NT2/D1 (cell line): Measurements from ENCODE around the gene PDS5A.

Experiments
- SUZ12 ChIP-seq: IDR thresholded peaks from 2 replicates; pipeline ENCODE4 v1.6.1; 2011; ENCODE audit not compliant: insufficient read length, insufficient read depth; ENCODE audit errors: extremely low read depth
- YY1 ChIP-seq: IDR thresholded peaks from 2 replicates; pipeline ENCODE4 v1.6.1; 2011; ENCODE audit not compliant: insufficient read length, insufficient read depth
- ZNF274 ChIP-seq: IDR thresholded peaks from 2 replicates; pipeline ENCODE4 v1.6.1; 2011; ENCODE audit warnings: mild to moderate bottlenecking, low read depth, low read length

DNA sequence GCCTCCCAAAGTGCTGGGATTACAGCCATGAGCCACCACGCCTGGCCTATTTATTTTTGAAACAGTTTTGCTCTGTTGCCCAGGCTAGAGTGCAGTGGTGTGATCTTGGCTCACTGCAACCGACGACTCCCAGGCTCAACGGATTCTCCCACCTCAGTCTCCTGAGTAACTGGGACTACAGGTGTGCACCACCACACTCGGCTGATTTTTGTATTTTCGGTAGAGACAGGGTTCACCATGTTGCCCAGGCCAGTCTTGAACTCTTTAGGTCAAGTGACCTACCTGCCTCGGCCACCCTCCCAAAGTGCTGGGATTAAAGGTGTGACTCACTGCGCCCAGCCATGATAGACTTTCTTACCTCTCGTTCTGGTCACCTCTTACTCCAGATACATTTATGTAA lies 155.8 kb downstream of the PDS5A start:
- no peak for TF ChIP-seq SUZ12
- TF ChIP-seq ZNF274 = no peak
- TF ChIP-seq YY1 = no peak
